CD4-positive, alpha-beta T cell treated with Interleukin-4 for 4 hours (primary cell): Measurements from ENCODE around the gene EPHB1.

Experiments used
- DNase-seq: peaks from one replicate; pipeline ENCODE4 v3.0.0-alpha.2; 2020

EPHB1 gene

DNA sequence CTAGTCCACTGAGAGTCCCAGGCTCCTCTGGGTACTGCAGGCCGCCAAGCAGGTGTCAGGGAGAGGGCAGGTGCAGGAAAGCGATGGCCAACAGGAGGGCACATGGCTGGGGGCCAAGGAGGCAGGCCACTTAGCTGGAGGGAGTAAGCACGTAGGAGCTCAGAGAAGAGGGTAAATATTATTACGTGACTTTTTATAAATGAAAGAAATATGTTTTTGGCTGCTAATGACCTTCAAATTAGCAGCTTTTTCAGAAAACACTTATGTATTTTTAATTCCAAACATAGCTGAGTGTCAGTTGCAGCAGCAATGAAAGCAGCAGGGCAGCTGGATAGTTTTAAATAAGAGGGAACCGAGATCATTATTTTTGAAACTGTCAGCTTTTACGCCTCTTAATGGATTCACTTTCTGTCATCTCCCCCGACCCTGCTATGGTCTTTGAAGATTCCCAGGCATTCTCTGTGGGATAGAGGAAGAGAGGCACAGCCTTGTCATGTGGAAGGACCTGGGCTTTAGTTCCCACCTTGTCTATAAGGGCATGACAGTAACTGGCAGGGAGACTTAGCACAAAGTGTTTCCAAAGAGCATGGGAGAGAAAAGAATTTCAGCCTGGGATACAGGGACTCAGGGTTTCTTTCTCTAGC lies 477.1 kb downstream of the EPHB1 start:
- DNase-seq: no peak

DNA sequence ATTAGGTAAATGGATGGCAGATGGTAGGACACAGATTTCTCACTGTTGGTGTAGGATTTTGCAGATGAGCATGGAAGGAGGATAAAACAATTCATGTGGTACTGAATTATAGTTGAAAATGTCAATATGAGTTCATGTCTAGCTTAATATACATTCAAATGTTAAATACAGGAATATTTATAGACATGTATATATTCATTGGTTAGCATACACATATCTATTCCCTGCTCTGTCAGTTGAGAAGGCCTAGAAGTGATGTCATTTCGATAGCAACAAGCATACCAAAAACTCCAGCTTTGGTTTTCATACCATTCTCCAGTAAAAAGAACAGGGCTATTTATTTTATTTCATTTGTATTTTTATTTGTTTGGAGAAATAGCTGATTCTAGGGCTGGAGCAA lies 497.1 kb downstream of the EPHB1 start:
- no peak for DNase-seq

DNA sequence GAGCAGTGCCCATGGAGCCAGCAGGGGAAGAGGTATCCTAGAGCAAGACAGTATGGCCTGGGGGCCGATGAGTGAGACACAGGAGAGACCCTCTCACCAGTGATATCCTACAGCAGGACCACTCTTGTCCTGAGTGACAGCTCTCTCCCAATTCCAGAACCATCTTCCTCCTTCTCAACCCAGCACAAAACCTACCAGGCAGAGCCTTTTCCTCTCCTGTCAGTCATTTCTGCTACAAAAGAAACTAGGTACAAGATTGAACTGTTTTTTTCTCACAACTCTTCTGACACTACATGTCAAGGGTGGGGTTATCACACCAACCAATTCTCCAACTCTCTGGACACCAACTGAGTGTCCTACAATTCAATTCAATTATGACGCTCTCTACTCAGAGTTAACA lies 506.6 kb downstream of the EPHB1 start:
- DNase-seq: no peak

DNA sequence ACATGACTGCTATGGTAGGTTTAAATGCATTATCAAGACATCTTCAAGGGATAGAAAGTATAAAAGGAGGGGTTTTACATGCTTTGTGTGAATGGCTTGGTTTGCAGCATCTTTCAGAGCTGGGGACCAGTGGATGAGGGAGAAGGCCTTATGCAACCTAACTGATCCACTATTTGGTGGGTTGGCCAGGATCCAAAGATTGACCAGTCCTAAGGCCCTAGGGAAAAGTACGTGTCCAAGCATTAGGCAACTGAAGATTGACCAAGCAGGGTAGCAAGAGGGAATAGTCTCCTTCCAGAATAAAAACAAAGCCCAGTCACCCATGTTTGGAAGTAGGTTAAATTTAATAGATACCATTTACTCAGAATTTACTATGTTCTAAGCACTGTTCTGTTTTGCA lies 509.3 kb downstream of the EPHB1 start:
- DNase-seq: no peak
